Adrenal gland (tissue), 12 donors: Measurements from ENCODE around the gene MTMR11. TPM values are rescaled to one million over a fixed set of nuclear protein-coding genes. Genes with fewer than 3 reads are reported as not detected.
"Not testable (repeated sequence)": the region's sequence is repeated elsewhere in the genome, so short reads cannot be mapped to it uniquely, and the experiment has no call there.

Experiments used
- DNase-seq, 7 donors: peaks; one replicate each; pipeline ENCODE4 v3.0.0-alpha.2; 2019 to 2020
- H3K27ac ChIP-seq, 5 donors: fragments of 200-600 bp; sonication (generic) in 4 of 5; 1 replicate in 3 of 5; 2 replicates in 2 of 5; pipeline versions ENCODE4 v1.5.1 to v1.8.0; 2016 to 2020; ENCODE audit warnings: mild to moderate bottlenecking in 1 of 5
- H3K27me3 ChIP-seq: fragments of 200-600 bp; 2 replicates; pipeline ENCODE4 v1.8.0; 2021
- H3K36me3 ChIP-seq, 2 donors: fragments of 200-600 bp; replicated peaks in 1 of 2; 1 replicate in 1 of 2; 2 replicates in 1 of 2; pipeline versions ENCODE4 v1.5.1 to v1.8.0; 2018 to 2022
- H3K4me1 ChIP-seq, 2 donors: fragments of 200-600 bp; replicated peaks in 1 of 2; 1 replicate in 1 of 2; 2 replicates in 1 of 2; pipeline versions ENCODE4 v1.5.1 to v1.8.0; 2018 to 2021
- H3K4me3 ChIP-seq, 4 donors: fragments of 200-600 bp; sonication (generic) in 3 of 4; one replicate each; pipeline ENCODE4 v1.5.1; 2016 to 2018
- H3K9me3 ChIP-seq, 3 donors: fragments of 200-600 bp; sonication (generic) in 1 of 3; replicated peaks in 1 of 3; 1 replicate in 2 of 3; 2 replicates in 1 of 3; pipeline versions ENCODE4 v1.5.1 to v1.8.0; 2016 to 2021
- POLR2A ChIP-seq, 2 donors: fragments of 450-650 bp; IDR thresholded peaks; one replicate each; pipeline ENCODE4 v1.6.1; 2017; ENCODE audit warnings: antibody characterized with exemption in 2 of 2, mild to moderate bottlenecking in 2 of 2, moderate library complexity in 1 of 2
- WGBS, 4 donors: extraction: QIAGEN DNeasy Blood & Tissue Kit in 2 of 4; methylation state at CpG; one replicate each; pipeline versions ENCODE4 v1.1.5 to v1.1.7; 2013 to 2017; 5-methylcytosine and 5-hydroxymethylcytosine counted together
- intact Hi-C, 2 donors: fragments of 100-400 bp; cut with DNase I; formaldehyde crosslinking; loops; one replicate each; pipeline versions ENCODE4 v1.14.1 to v1.15.0; 2022 to 2023
- polyA plus RNA-seq, 3 donors: library from polyadenylated mRNA; stranded (reverse); fragments of 200-250 nt in 2 of 3; fragments of 350-450 nt in 1 of 3; fragmentation: Illumina TruSeq in 1 of 3; extraction: RNeasy Lipid Tissue Mini Kit (QIAGEN cat#74804) in 1 of 3; gene quantifications; one replicate each; pipeline ENCODE4 v1.2.3, GENCODE V29; 2013 to 2014
- total RNA-seq, 9 donors: library from RNA; depleted of rRNA in 4 of 9; stranded (reverse); fragments of >200 nt in 4 of 9; fragments of 120-200 nt in 1 of 9; fragmentation: NEBNext Ultra II Directional in 1 of 9; extraction: Animal tissue kit (Norgen Biotek cat#: 25700) in 1 of 9; gene quantifications; one replicate each; pipeline versions ENCODE4 v1.1.0 to v1.2.4, GENCODE V29; 2013 to 2023
- TF ChIP-seq, protein P1 (sequence below), 6 experiments: fragments of 450-650 bp in 4 of 6; fragments of 200-600 bp in 2 of 6; sonication (generic) in 1 of 6; IDR thresholded peaks; 1 replicate in 5 of 6; 2 replicates in 1 of 6; pipeline versions ENCODE4 v1.5.1 to v1.8.0; 2016 to 2021; ENCODE audit warnings: antibody characterized with exemption in 6 of 6, mild to moderate bottlenecking in 2 of 6, moderate library complexity in 1 of 6
- donor health status: healthy with polysubstance abuse.
- donor health status: Bipolar disorder and iron deficiency.
- donor health status: DM: yes; HTN: yes; CAD: no.
- donor health status: DM: no; HTN: no; CAD: no.
- donor health status: DM: no; HTN: no; CAD: no.
- donor health status: DM: yes; HTN: yes; CAD: no.

Gene MTMR11
- total and polyA plus RNA-seq, 12 donors = 14.5 to 70.6 (median 46.4) TPM

DNA sequence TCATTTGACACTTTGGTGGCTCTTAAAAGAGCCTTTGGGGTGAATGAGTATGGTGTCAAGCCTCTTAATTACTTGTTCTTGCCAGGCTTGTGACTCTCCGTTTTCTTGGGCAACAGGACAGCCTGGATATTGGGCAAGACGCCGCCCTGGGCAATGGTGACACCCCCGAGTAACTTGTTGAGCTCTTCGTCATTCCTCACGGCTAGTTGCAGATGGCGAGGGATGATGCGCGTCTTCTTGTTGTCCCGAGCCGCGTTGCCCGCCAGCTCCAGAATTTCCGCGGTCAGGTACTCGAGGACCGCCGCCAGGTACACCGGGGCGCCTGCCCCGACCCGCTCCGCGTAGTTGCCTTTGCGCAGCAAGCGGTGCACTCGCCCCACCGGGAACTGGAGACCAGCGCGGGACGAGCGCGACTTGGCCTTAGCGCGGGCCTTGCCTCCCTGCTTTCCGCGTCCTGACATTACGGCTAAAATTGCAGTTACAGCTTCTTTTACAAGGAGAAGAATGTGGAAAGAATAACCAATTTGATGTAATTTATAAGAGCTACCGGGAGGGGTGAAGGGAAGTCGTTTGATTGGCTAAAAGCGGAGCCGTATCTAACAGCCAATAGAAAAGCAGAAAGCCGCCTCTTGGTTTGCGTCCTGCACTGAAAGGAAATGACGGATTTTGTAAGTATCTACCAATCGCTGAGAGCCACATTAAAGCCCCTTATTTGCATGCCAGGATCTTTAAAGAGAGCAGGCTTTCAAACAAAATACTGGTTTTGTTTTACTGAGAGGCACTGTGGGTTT lies 49.0 kb downstream of the MTMR11 start:
- TF ChIP-seq, protein P1, sequence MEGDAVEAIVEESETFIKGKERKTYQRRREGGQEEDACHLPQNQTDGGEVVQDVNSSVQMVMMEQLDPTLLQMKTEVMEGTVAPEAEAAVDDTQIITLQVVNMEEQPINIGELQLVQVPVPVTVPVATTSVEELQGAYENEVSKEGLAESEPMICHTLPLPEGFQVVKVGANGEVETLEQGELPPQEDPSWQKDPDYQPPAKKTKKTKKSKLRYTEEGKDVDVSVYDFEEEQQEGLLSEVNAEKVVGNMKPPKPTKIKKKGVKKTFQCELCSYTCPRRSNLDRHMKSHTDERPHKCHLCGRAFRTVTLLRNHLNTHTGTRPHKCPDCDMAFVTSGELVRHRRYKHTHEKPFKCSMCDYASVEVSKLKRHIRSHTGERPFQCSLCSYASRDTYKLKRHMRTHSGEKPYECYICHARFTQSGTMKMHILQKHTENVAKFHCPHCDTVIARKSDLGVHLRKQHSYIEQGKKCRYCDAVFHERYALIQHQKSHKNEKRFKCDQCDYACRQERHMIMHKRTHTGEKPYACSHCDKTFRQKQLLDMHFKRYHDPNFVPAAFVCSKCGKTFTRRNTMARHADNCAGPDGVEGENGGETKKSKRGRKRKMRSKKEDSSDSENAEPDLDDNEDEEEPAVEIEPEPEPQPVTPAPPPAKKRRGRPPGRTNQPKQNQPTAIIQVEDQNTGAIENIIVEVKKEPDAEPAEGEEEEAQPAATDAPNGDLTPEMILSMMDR (IDR thresholded peaks at IDR 0.05) = peak in 3 of 6 experiments; percentile 20 to 41 (median 31)
- peak; percentile 96 to 97 for TF ChIP-seq POLR2A (IDR thresholded peaks at IDR 0.05)
- peak; percentile 84 to 97 (median 91) for DNase-seq
- Histone ChIP-seq H3K4me1 (peaks cover 9 to 15% of the 10 kb centered on the region in 2 donors), H3K9me3 (no peaks in the 10 kb centered on the region), H3K27me3 (no peaks in the 10 kb centered on the region), H3K27ac (peak overlapping the region; percentile 95 to 100 (median 99)), H3K36me3 (no peaks in the 10 kb centered on the region), H3K4me3 (peak overlapping the region; percentile 9 to 81 (median 56))
- intact Hi-C loops = no loop called here
- WGBS, 4 donors = 0 to 1% (median 0%) methylated on average over 24 to 46 of the region's 46 CpGs

DNA sequence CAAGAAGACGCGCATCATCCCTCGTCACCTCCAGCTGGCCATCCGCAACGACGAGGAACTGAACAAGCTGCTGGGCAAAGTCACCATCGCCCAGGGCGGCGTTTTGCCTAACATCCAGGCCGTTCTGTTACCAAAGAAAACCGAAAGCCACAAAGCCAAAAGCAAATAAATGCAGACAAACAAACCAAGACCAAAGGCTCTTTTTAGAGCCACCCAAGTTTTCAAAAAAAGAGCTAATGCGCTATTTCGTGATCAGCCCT lies 49.6 kb downstream of the MTMR11 start:
- Histone ChIP-seq H3K4me1 (peaks cover 9 to 15% of the 10 kb centered on the region in 2 donors), H3K4me3 (peak overlapping the region; percentile 9 to 81 (median 56)), H3K27ac (peak overlapping the region; percentile 95 to 100 (median 99))
- H3K9me3 ChIP-seq, H3K36me3 ChIP-seq, intact Hi-C loops, H3K27me3 ChIP-seq, DNase-seq: not testable (repeated sequence)
- 0 to 1% (median 0%) methylated on average over 8 to 13 of the region's 13 CpGs for WGBS, 4 donors

DNA sequence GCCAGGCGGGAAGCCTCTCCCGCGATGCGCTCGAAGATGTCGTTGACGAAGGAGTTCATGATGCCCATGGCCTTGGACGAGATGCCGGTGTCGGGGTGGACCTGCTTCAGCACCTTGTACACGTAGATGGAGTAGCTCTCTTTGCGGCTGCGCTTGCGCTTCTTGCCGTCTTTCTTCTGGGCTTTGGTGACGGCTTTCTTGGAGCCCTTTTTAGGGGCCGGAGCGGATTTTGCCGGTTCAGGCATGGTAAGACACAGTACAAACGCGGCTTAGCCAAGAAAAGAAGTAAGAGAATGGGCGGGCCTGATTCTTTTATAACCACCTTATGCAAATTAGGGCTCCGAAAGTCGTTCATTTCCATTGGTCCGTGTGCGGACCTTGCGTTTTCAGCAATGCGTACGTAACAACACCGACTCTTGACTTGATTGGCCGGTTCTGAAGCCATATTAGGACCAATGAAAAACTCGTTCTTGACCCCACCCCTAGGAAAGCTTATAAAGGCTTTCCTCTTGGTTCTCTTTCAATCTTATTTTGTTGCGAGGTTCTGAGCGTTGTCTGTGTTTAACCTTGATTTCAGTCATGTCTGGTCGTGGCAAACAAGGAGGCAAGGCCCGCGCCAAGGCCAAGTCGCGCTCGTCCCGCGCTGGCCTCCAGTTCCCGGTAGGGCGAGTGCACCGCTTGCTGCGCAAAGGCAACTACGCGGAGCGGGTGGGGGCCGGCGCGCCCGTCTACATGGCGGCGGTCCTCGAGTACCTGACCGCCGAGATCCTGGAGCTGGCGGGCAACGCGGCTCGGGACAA lies 50.1 kb downstream of the MTMR11 start:
- Histone ChIP-seq H3K9me3 (no peaks in the 10 kb centered on the region), H3K27ac (peak overlapping the region; percentile 95 to 100 (median 99)), H3K27me3 (no peaks in the 10 kb centered on the region), H3K4me3 (peak overlapping the region; percentile 67 to 81 (median 72)), H3K36me3 (no peaks in the 10 kb centered on the region), H3K4me1 (peaks cover 9 to 15% of the 10 kb centered on the region in 2 donors)
- TF ChIP-seq, protein P1 (IDR thresholded peaks at IDR 0.05) = peak in 1 of 6 experiments; percentile 50
- TF ChIP-seq POLR2A (IDR thresholded peaks at IDR 0.05) = peak; percentile 100
- peak; percentile 92 to 98 (median 95) for DNase-seq
- intact Hi-C loops = no loop called here
- WGBS, 4 donors = 0% methylated on average over 20 to 62 of the region's 62 CpGs

DNA sequence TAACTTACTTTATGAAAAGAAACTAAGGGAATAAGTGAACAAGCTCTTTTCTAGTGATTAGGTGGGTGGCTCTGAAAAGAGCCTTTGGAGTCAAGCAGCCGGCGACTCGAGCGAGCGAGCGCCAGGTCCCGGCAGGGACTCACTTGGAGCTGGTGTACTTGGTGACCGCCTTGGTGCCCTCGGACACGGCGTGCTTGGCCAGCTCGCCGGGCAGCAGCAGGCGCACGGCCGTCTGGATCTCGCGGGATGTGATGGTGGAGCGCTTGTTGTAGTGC lies 50.6 kb downstream of the MTMR11 start:
- DNase-seq = peak in 1 of 7 donors; percentile 42
- H3K27me3 ChIP-seq, intact Hi-C loops, H3K9me3 ChIP-seq, H3K36me3 ChIP-seq: not testable (repeated sequence)
- Histone ChIP-seq H3K4me3 (peak overlapping the region; percentile 67 to 81 (median 72)), H3K27ac (peak overlapping the region; percentile 95 to 100 (median 98)), H3K4me1 (peaks cover 9 to 15% of the 10 kb centered on the region in 2 donors)
- WGBS, 4 donors = 0 to 1% (median 0%) methylated on average over 9 to 19 of the region's 19 CpGs; no CpG with 5 or more reads in 1 of the 4 donors

DNA sequence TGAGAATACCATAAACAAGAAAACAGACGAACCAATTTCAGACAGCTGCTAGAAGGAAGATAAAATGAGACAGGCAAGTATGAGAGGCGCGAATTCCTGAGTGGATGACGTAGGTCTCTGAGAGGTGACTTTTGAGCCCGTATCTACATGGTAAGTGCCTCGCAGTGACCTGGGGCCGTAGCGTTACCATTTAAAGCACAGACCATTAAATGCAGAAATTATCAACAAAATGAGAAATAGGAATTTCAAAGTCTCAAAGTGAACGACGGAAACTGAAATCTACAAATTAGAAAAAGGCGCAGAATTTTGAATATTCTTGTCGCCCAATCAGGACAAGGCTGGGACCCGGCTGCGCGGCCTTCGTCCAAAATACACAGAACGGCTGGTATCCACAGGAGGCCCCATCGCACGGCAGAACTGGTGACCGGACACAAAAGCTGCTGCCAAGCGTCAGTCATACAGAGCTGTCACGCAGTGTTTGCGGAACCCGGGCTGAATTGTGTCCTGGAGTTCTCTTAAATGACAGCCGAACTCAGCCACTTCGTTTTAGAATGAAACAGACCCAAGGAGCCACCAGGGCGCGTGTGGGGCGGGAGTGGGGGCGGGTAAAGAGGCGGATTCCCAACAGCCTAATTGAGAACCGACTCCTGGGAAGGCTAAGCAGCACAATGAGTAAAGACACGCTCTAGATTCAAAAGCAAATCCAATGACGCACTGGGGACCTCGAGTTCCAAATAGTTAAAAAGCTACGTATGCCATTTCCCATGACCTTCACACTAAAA lies 51.1 kb downstream of the MTMR11 start:
- Histone ChIP-seq H3K4me3 (peak overlapping the region; percentile 67 to 81 (median 72)), H3K27ac (peak overlapping the region; percentile 95 to 100 (median 98)), H3K27me3 (no peaks in the 10 kb centered on the region), H3K36me3 (no peaks in the 10 kb centered on the region), H3K4me1 (peaks cover 9 to 15% of the 10 kb centered on the region in 2 donors), H3K9me3 (no peaks in the 10 kb centered on the region)
- peak; percentile 59 to 86 for TF ChIP-seq POLR2A (IDR thresholded peaks at IDR 0.05)
- TF ChIP-seq, protein P1 (IDR thresholded peaks at IDR 0.05) = peak in 4 of 6 experiments; percentile 13 to 25 (median 22)
- DNase-seq = peak; percentile 86 to 96 (median 94)
- WGBS, 4 donors = 0 to 1% (median 1%) methylated on average over 32 to 36 of the region's 36 CpGs
- intact Hi-C loops = no loop called here
